B cell (primary cell): ENCODE data around the gene HOGA1. TPM values are rescaled to one million over a fixed set of nuclear protein-coding genes. Genes with fewer than 3 reads are reported as not detected.

Source experiments
- ATAC-seq: fragments of 200-7000 bp; cut with Tn5 transposase; one replicate; pipeline ENCODE4 v1.10.0; 2021; ENCODE audit warnings: low read depth, mild to moderate bottlenecking, moderate number of reproducible peaks, moderate library complexity
- CTCF ChIA-PET: fragments of 350-600 bp; sonication (Branson Sonifier 250); formaldehyde crosslinking; loops from one replicate; lab custom pipeline; 2021; ENCODE audit warnings: antibody characterized with exemption, inconsistent platforms; lab: Charles Lee
- POLR2A ChIA-PET: fragments of 350-600 bp; sonication (Branson Sonifier 250); formaldehyde crosslinking; loops from one replicate; lab custom pipeline; 2021; ENCODE audit warnings: antibody characterized with exemption; lab: Charles Lee
- DNase-seq: peaks from one replicate; pipeline ENCODE4 v3.0.0; 2013
- H2AFZ ChIP-seq: 2 replicates; pipeline ENCODE4 v1.6.1; 2012; ENCODE audit warnings: mild to moderate bottlenecking, low read depth, low read length; ENCODE audit not compliant: insufficient read depth, poor library complexity, severe bottlenecking
- H3K27ac ChIP-seq, 2 donors: 1 replicate in 1 of 2; 2 replicates in 1 of 2; pipeline ENCODE4 v1.5.1; 2012 to 2013; ENCODE audit warnings: low read length in 2 of 2, mild to moderate bottlenecking in 2 of 2, moderate library complexity in 1 of 2
- H3K27me3 ChIP-seq, 4 experiments: fragments of 200-600 bp in 1 of 4; sonication (generic) in 1 of 4; replicated peaks in 1 of 4; 1 replicate in 2 of 4; 2 replicates in 2 of 4; pipeline versions ENCODE4 v1.6.1 to v1.7.0; 2013 to 2016; ENCODE audit warnings: low read length in 3 of 4, mild to moderate bottlenecking in 2 of 4, mixed read lengths in 1 of 4, moderate library complexity in 1 of 4; ENCODE audit not compliant: insufficient read depth in 4 of 4, control insufficient read depth in 3 of 4; ENCODE audit errors: control extremely low read depth in 1 of 4
- H3K36me3 ChIP-seq, 2 experiments: replicated peaks in 1 of 2; 1 replicate in 1 of 2; 2 replicates in 1 of 2; pipeline versions ENCODE4 v1.6.1 to v1.7.1; 2013; ENCODE audit warnings: low read length in 1 of 2; ENCODE audit not compliant: insufficient read depth in 2 of 2, control insufficient read depth in 1 of 2; ENCODE audit errors: control extremely low read depth in 1 of 2, extremely low read depth in 1 of 2
- H3K4me1 ChIP-seq, 2 donors: fragments of 200-600 bp in 1 of 2; sonication (generic) in 1 of 2; 1 replicate in 1 of 2; 2 replicates in 1 of 2; pipeline versions ENCODE4 v1.5.1 to v1.6.1; 2013 to 2017; ENCODE audit warnings: low read length in 2 of 2; ENCODE audit not compliant: control insufficient read depth in 2 of 2, insufficient read depth in 2 of 2
- H3K4me2 ChIP-seq: replicated peaks from 2 replicates; pipeline ENCODE3; 2012; ENCODE audit warnings: mild to moderate bottlenecking, low read depth, low read length; ENCODE audit not compliant: poor library complexity, severe bottlenecking
- H3K4me3 ChIP-seq, 5 experiments: fragments of 200-600 bp in 1 of 5; sonication (generic) in 1 of 5; 1 replicate in 3 of 5; 2 replicates in 2 of 5; pipeline versions ENCODE4 v1.5.1 to v1.7.0; 2011 to 2016; ENCODE audit warnings: low read length in 4 of 5, mild to moderate bottlenecking in 4 of 5, low read depth in 2 of 5, control low read depth in 1 of 5, moderate library complexity in 1 of 5; ENCODE audit not compliant: insufficient read depth in 1 of 5; ENCODE audit errors: control extremely low read depth in 1 of 5, extremely low read depth in 1 of 5
- H3K79me2 ChIP-seq: fragments of 200-600 bp; sonication (generic); one replicate; pipeline ENCODE4 v1.6.0; 2016; ENCODE audit warnings: low read length; ENCODE audit not compliant: control insufficient read depth, insufficient read depth
- H3K9ac ChIP-seq: fragments of 200-600 bp; sonication (generic); 2 replicates; pipeline ENCODE4 v1.6.1; 2017; ENCODE audit warnings: mild to moderate bottlenecking, low read length, moderate library complexity
- H3K9me3 ChIP-seq, 3 donors: one replicate each; pipeline versions ENCODE4 v1.6.1 to v1.7.1; 2013; ENCODE audit warnings: low read length in 2 of 3; ENCODE audit not compliant: control insufficient read depth in 2 of 3, insufficient read depth in 1 of 3; ENCODE audit errors: control extremely low read depth in 1 of 3
- H4K20me1 ChIP-seq: 2 replicates; pipeline ENCODE4 v1.6.0; 2012; ENCODE audit warnings: mild to moderate bottlenecking, low read length; ENCODE audit not compliant: insufficient read depth, control insufficient read depth, poor library complexity, severe bottlenecking
- H3K27ac Mint-ChIP-seq: one replicate; pipeline ENCODE4 v1.8.0; 2021; ENCODE audit warnings: mixed read lengths
- H3K27me3 Mint-ChIP-seq: one replicate; pipeline ENCODE4 v1.8.0; 2021; ENCODE audit warnings: mixed read lengths
- H3K4me1 Mint-ChIP-seq: one replicate; pipeline ENCODE4 v1.8.0; 2021; ENCODE audit warnings: mixed read lengths
- H3K4me3 Mint-ChIP-seq: one replicate; pipeline ENCODE4 v1.8.0; 2021; ENCODE audit warnings: mixed read lengths
- H3K9me3 Mint-ChIP-seq: one replicate; pipeline ENCODE4 v1.8.0; 2022; ENCODE audit warnings: mixed read lengths; ENCODE audit not compliant: insufficient read depth
- EZH2 ChIP-seq: IDR thresholded peaks from 2 replicates; pipeline ENCODE4 v1.6.1; 2012; ENCODE audit warnings: borderline replicate concordance, low read depth, mild to moderate bottlenecking, moderate library complexity, low read length; ENCODE audit not compliant: insufficient read depth, poor library complexity, severe bottlenecking
- WGBS: methylation state at CpG from one replicate; pipeline ENCODE4 v1.1.5; 2013; ENCODE audit warnings: missing lambda C conversion rate; ENCODE audit not compliant: insufficient coverage; 5-methylcytosine and 5-hydroxymethylcytosine counted together
- intact Hi-C: fragments of 100-400 bp; cut with micrococcal nuclease; formaldehyde crosslinking; loops from one replicate; pipeline ENCODE4 v1.10.0; 2022
- polyA minus RNA-seq: library from RNA; depleted of rRNA, polyadenylated mRNA; stranded (reverse); fragments of >200 nt; gene quantifications from 2 replicates; pipeline ENCODE4 v1.2.3, GENCODE V29; 2012
- polyA plus RNA-seq: library from polyadenylated mRNA; depleted of rRNA; stranded (reverse); fragments of >200 nt; gene quantifications from 2 replicates; pipeline ENCODE4 v1.2.3, GENCODE V29; 2012
- total RNA-seq, 2 donors: library from RNA; stranded (reverse); fragments of 120-200 nt in 1 of 2; gene quantifications; 1 replicate in 1 of 2; 2 replicates in 1 of 2; pipeline versions ENCODE4 v1.2.3 to v1.2.4, GENCODE V29; 2013 to 2022
- TF ChIP-seq, protein P1 (sequence below): fragments of 200-600 bp; IDR thresholded peaks from one replicate; pipeline ENCODE4 v1.8.0; 2022; ENCODE audit warnings: antibody characterized with exemption, mild to moderate bottlenecking

Gene HOGA1
- total RNA-seq: not detected in 2 replicates
- not detected for total RNA-seq (2013)
- not detected in 2 replicates for polyA plus RNA-seq
- not detected in 2 replicates for polyA minus RNA-seq

- no peak within 1 kb of the TSS for H3K4me3 Mint-ChIP-seq
- intact Hi-C loops: no loop called here
- peaks cover 3% of the 10 kb centered on the region for H3K27me3 Mint-ChIP-seq
- H3K27me3 ChIP-seq: no peaks in the 10 kb centered on the region
- ChIA-PET POLR2A (no interaction called here), CTCF (interaction anchor here (1.0 kb wide), 1 partner anchor 12 kb away, joined by 3 read pairs; the partner anchor contains the start of gene ANKRD2)
- no peaks in the 10 kb centered on the region for H3K9me3 Mint-ChIP-seq
- no peaks in the 10 kb centered on the region for H3K4me1 ChIP-seq
- H3K4me1 Mint-ChIP-seq: no peaks in the 10 kb centered on the region
- no peaks in the 10 kb centered on the region for H3K79me2 ChIP-seq
- H3K9ac ChIP-seq: no peak within 1 kb of the TSS
- H3K27ac ChIP-seq: no peak within 1 kb of the TSS
- 94% methylated on average over 2 of the region's 5 CpGs for WGBS
- DNase-seq: no peak
- H4K20me1 ChIP-seq: no peaks in the 10 kb centered on the region
- no peaks in the 10 kb centered on the region for H3K9me3 ChIP-seq
- no peak within 1 kb of the TSS for H3K27ac Mint-ChIP-seq
- H3K36me3 ChIP-seq: no peaks in the 10 kb centered on the region
- H3K4me3 ChIP-seq: no peak within 1 kb of the TSS
- H3K4me2 ChIP-seq: no peak within 1 kb of the TSS
- H2AFZ ChIP-seq: no peak within 1 kb of the TSS
- TF ChIP-seq EZH2: no peak
- TF ChIP-seq, protein P1, sequence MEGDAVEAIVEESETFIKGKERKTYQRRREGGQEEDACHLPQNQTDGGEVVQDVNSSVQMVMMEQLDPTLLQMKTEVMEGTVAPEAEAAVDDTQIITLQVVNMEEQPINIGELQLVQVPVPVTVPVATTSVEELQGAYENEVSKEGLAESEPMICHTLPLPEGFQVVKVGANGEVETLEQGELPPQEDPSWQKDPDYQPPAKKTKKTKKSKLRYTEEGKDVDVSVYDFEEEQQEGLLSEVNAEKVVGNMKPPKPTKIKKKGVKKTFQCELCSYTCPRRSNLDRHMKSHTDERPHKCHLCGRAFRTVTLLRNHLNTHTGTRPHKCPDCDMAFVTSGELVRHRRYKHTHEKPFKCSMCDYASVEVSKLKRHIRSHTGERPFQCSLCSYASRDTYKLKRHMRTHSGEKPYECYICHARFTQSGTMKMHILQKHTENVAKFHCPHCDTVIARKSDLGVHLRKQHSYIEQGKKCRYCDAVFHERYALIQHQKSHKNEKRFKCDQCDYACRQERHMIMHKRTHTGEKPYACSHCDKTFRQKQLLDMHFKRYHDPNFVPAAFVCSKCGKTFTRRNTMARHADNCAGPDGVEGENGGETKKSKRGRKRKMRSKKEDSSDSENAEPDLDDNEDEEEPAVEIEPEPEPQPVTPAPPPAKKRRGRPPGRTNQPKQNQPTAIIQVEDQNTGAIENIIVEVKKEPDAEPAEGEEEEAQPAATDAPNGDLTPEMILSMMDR: no peak
- no peak for ATAC-seq
Measured at GRCh38 chr10:97584060-97584797, at the start of gene HOGA1. TSS of gene HOGA1 (plus strand) at chr10:97584389. CDS start at chr10:97584704, 315 bp downstream.

DNA sequence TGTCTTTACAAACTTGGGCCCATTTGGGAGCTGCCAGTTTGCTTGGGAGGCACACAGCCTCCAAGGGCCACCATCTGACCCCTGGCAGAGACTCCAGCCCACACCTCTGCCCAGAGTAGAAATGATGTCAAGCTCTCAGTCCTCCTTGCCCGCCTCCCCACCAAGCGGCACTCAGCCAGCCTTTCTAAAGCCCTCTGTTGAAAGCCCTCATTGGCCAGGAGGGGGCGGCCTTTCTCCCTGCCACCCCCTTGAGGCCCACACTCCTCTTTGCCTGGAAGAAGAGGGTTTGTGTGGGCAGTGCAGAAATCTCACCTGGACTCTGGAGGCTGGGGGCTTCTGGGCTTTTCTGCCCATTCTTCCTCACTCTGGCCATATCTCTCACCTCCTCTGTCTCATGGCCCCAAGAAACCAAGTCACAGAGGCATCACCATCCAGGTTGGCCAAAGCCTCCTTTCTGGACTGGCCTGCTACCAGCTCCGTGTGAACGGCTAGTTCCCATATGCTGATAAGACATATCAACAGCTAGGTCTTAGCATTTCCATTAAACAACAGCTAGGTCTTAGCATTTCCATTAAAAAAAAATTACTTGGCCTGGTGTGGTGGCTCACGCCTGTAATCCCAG lies 49.3 kb upstream of the HOGA1 start:
- no peak overlapping the region for H3K4me2 ChIP-seq
- H3K4me1 ChIP-seq: no peaks in the 10 kb centered on the region
- no peak overlapping the region for H3K27ac ChIP-seq
- H3K9me3 Mint-ChIP-seq: peaks cover 2% of the 10 kb centered on the region
- no peaks in the 10 kb centered on the region for H3K4me1 Mint-ChIP-seq
- no peaks in the 10 kb centered on the region for H3K79me2 ChIP-seq
- no peak overlapping the region for H2AFZ ChIP-seq
- H3K4me3 Mint-ChIP-seq: no peak overlapping the region
- no peaks in the 10 kb centered on the region for H4K20me1 ChIP-seq
- intact Hi-C loops: no loop called here
- ChIA-PET POLR2A (no interaction called here), CTCF (interaction anchor here (1.2 to 2.6 kb wide), 2 partner anchors 17 to 37 kb away, joined by 3 to 8 read pairs; no protein-coding TSS in a partner anchor)
- ATAC-seq: no peak
- H3K36me3 ChIP-seq: no peaks in the 10 kb centered on the region
- no peaks in the 10 kb centered on the region for H3K27me3 Mint-ChIP-seq
- H3K9ac ChIP-seq: no peak overlapping the region
- no peak overlapping the region for H3K27ac Mint-ChIP-seq
- no peak for TF ChIP-seq EZH2
- TF ChIP-seq, protein P1: no peak
- no peaks in the 10 kb centered on the region for H3K27me3 ChIP-seq
- WGBS: 100% methylated on average over 2 of the region's 6 CpGs
- DNase-seq: no peak
- H3K9me3 ChIP-seq: no peaks in the 10 kb centered on the region
- H3K4me3 ChIP-seq: no peak overlapping the region
